Uterus (tissue), 2 donors: Measurements from ENCODE around the gene NRXN3.

Experiments used
- POLR2A ChIP-seq, 2 donors: fragments of 450-650 bp; IDR thresholded peaks; one replicate each; pipeline ENCODE4 v1.6.1; 2016; ENCODE audit warnings: antibody characterized with exemption in 2 of 2, mild to moderate bottlenecking in 1 of 2, moderate library complexity in 1 of 2
- TF ChIP-seq, protein P1 (sequence below), 4 experiments: fragments of 200-600 bp in 2 of 4; fragments of 450-650 bp in 2 of 4; sonication (generic) in 2 of 4; IDR thresholded peaks; one replicate each; pipeline ENCODE4 v1.5.1; 2016 to 2019; ENCODE audit warnings: antibody characterized with exemption in 4 of 4, mild to moderate bottlenecking in 2 of 4, moderate library complexity in 1 of 4

DNA sequence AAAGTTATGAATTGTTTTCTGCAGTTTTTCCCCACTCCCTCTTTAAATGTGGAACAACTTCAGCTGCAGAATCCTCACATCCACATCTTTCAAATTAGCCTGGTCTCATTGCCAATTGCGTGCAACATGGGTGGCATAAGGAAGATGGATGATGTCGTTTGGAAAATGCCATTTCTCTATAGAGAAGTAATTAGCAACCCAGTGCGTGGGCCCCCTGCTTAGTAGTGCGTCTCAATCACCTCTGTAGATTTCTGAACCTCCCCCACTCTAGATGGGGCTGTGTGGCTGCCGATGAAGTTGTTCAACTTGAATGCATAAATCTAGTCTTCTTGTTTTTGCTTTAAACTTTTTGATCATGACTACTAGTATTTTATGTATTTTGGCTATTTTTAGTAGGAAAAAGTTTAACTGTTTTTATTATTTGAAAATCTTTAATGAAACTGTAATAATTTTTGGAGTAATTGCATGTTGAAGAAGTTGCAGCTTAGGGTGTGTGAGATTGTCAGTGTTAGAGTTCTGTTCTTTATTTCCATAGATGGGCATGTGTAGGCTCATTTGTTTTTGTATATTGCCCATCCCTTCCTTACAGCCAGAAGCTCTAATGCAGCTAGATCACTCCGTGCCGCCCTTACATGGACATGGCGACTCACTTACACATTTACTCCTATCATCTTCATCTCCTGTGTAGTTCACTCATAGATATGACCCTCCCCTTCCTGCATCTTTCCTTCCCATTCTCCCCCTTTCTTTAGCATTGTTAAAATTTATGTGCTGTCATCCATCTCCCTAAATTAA is 1683.0 kb downstream of the NRXN3 start:
- TF ChIP-seq POLR2A (IDR thresholded peaks at IDR 0.05): no peak
- TF ChIP-seq, protein P1, sequence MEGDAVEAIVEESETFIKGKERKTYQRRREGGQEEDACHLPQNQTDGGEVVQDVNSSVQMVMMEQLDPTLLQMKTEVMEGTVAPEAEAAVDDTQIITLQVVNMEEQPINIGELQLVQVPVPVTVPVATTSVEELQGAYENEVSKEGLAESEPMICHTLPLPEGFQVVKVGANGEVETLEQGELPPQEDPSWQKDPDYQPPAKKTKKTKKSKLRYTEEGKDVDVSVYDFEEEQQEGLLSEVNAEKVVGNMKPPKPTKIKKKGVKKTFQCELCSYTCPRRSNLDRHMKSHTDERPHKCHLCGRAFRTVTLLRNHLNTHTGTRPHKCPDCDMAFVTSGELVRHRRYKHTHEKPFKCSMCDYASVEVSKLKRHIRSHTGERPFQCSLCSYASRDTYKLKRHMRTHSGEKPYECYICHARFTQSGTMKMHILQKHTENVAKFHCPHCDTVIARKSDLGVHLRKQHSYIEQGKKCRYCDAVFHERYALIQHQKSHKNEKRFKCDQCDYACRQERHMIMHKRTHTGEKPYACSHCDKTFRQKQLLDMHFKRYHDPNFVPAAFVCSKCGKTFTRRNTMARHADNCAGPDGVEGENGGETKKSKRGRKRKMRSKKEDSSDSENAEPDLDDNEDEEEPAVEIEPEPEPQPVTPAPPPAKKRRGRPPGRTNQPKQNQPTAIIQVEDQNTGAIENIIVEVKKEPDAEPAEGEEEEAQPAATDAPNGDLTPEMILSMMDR (IDR thresholded peaks at IDR 0.05): no peak
